HEK293 (cell line): Measurements from ENCODE around the gene LRRC7.

ENCODE experiments used
- CTCF ChIA-PET: fragments of 350-600 bp; formaldehyde crosslinking; extraction: SDS; loops from one replicate; lab custom pipeline; 2021; ENCODE audit warnings: antibody characterized with exemption; lab: Yijun Ruan, JAX
- POLR2A ChIA-PET: fragments of 300-600 bp; formaldehyde crosslinking; extraction: SDS; loops from one replicate; lab custom pipeline; 2020; ENCODE audit warnings: antibody characterized with exemption, inconsistent platforms; lab: Yijun Ruan, JAX
- H3K27ac ChIP-seq: fragments of 200-500 bp; sonication (Bioruptor generic); 2 replicates; pipeline ENCODE4 v1.5.1; 2014; ENCODE audit warnings: low read depth, low read length, control low read depth, inconsistent platforms; ENCODE audit errors: extremely low read depth
- H3K36me3 ChIP-seq, 2 experiments: fragments of 200-500 bp in 1 of 2; sonication (Bioruptor generic) in 1 of 2; 1 replicate in 1 of 2; 2 replicates in 1 of 2; pipeline ENCODE4 v1.5.1; 2014 to 2017; ENCODE audit warnings: inconsistent platforms in 2 of 2, low read length in 2 of 2; ENCODE audit not compliant: control insufficient read depth in 2 of 2, insufficient read depth in 1 of 2
- H3K4me1 ChIP-seq: fragments of 200-500 bp; sonication (Bioruptor generic); 2 replicates; pipeline ENCODE4 v1.5.1; 2014; ENCODE audit warnings: mild to moderate bottlenecking, low read length, inconsistent platforms; ENCODE audit not compliant: control insufficient read depth, insufficient read depth
- H3K4me3 ChIP-seq: 2 replicates; pipeline ENCODE4 v1.5.1; 2011; ENCODE audit warnings: low read depth, mild to moderate bottlenecking, control low read depth, low read length, moderate library complexity
- H3K9me3 ChIP-seq: fragments of 200-500 bp; sonication (Bioruptor generic); 2 replicates; pipeline ENCODE4 v1.5.1; 2014; ENCODE audit warnings: low read depth, low read length, inconsistent platforms; ENCODE audit not compliant: control insufficient read depth, insufficient read depth
- EGR2 ChIP-seq: fragments of 450-650 bp; formaldehyde crosslinking; IDR thresholded peaks from 2 replicates; pipeline ENCODE4 v1.5.1; 2016; ENCODE audit warnings: low read depth, missing biosample characterization, missing genetic modification characterization
- FEZF1 ChIP-seq: fragments of 450-650 bp; formaldehyde crosslinking; IDR thresholded peaks from 2 replicates; pipeline ENCODE4 v1.5.1; 2016; ENCODE audit warnings: missing biosample characterization, missing genetic modification characterization
- KLF7 ChIP-seq: fragments of 450-650 bp; formaldehyde crosslinking; IDR thresholded peaks from 2 replicates; pipeline ENCODE4 v1.5.1; 2016; ENCODE audit warnings: missing biosample characterization, missing genetic modification characterization, borderline replicate concordance
- KLF8 ChIP-seq: fragments of 450-650 bp; formaldehyde crosslinking; IDR thresholded peaks from 2 replicates; pipeline ENCODE4 v1.5.1; 2016; ENCODE audit warnings: missing biosample characterization, missing genetic modification characterization
- ZBTB17 ChIP-seq: fragments of 450-650 bp; formaldehyde crosslinking; IDR thresholded peaks from 2 replicates; pipeline ENCODE4 v1.5.1; 2016; ENCODE audit warnings: missing biosample characterization, missing genetic modification characterization
- ZNF155 ChIP-seq: fragments of 450-650 bp; formaldehyde crosslinking; IDR thresholded peaks from 2 replicates; pipeline ENCODE4 v1.5.1; 2016; ENCODE audit warnings: missing biosample characterization, missing genetic modification characterization
- ZNF202 ChIP-seq: fragments of 450-650 bp; formaldehyde crosslinking; IDR thresholded peaks from 2 replicates; pipeline ENCODE4 v1.5.1; 2016; ENCODE audit warnings: missing biosample characterization, missing genetic modification characterization, borderline replicate concordance
- ZNF248 ChIP-seq: fragments of 450-650 bp; formaldehyde crosslinking; IDR thresholded peaks from 2 replicates; pipeline ENCODE4 v1.5.1; 2017; ENCODE audit warnings: missing biosample characterization, missing genetic modification characterization
- ZNF37A ChIP-seq: fragments of 450-650 bp; IDR thresholded peaks from 2 replicates; pipeline ENCODE4 v1.5.1; 2018; ENCODE audit warnings: missing biosample characterization, missing genetic modification characterization
- ZNF473 ChIP-seq: fragments of 450-650 bp; formaldehyde crosslinking; IDR thresholded peaks from 2 replicates; pipeline ENCODE4 v1.5.1; 2017; ENCODE audit warnings: missing biosample characterization, missing genetic modification characterization
- ZNF501 ChIP-seq: fragments of 450-650 bp; formaldehyde crosslinking; IDR thresholded peaks from 2 replicates; pipeline ENCODE4 v1.5.1; 2016; ENCODE audit warnings: missing biosample characterization, missing genetic modification characterization
- ZNF596 ChIP-seq: fragments of 450-650 bp; IDR thresholded peaks from 2 replicates; pipeline ENCODE4 v1.5.0; 2018; ENCODE audit warnings: missing biosample characterization, mild to moderate bottlenecking, missing genetic modification characterization, moderate library complexity
- ZNF664 ChIP-seq: fragments of 450-650 bp; formaldehyde crosslinking; IDR thresholded peaks from 2 replicates; pipeline ENCODE4 v1.5.1; 2016; ENCODE audit warnings: missing biosample characterization, missing genetic modification characterization
- ZNF777 ChIP-seq: fragments of 450-650 bp; formaldehyde crosslinking; IDR thresholded peaks from 2 replicates; pipeline ENCODE4 v1.5.1; 2017; ENCODE audit warnings: missing biosample characterization, missing genetic modification characterization, borderline replicate concordance
- TF ChIP-seq, protein P1 (sequence below): fragments of 450-650 bp; formaldehyde crosslinking; IDR thresholded peaks from 2 replicates; pipeline ENCODE4 v1.5.1; 2016; ENCODE audit warnings: missing biosample characterization, missing genetic modification characterization
- TF ChIP-seq, protein P2 (sequence below): fragments of 450-650 bp; formaldehyde crosslinking; IDR thresholded peaks from 2 replicates; pipeline ENCODE4 v1.5.1; 2016; ENCODE audit warnings: missing biosample characterization, missing genetic modification characterization, borderline replicate concordance
- TF ChIP-seq, protein P3 (sequence below): fragments of 450-650 bp; formaldehyde crosslinking; IDR thresholded peaks from 2 replicates; pipeline ENCODE4 v1.5.1; 2016; ENCODE audit warnings: missing biosample characterization, missing genetic modification characterization, low read depth
- TF ChIP-seq, protein P4 (sequence below): fragments of 450-650 bp; formaldehyde crosslinking; optimal IDR thresholded peaks from 2 replicates; pipeline ENCODE3; 2016; ENCODE audit warnings: missing biosample characterization, mild to moderate bottlenecking, missing genetic modification characterization

Gene LRRC7

DNA sequence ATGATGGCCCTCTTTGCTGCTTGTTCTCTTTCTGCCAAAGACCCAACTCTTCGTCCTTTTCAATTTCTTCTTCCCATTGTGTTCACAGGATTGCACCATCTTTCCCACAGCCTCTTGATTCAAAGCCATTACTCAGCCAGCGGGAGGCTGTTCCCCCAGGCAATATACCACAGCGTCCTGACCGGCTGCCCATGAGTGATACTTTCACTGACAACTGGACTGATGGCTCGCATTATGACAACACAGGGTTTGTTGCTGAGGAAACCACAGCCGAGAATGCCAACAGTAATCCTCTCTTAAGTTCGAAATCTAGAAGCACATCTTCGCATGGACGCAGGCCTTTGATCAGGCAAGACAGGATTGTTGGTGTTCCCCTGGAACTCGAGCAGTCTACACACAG is 470.3 kb downstream of the LRRC7 start:
- POLR2A ChIA-PET: no interaction called here
- no peak overlapping the region for H3K27ac ChIP-seq
- no peak for TF ChIP-seq ZNF248 (tag by site-specific recombination)
- no peak for TF ChIP-seq EGR2 (tag by site-specific recombination)
- no peak for TF ChIP-seq ZNF501 (tag by site-specific recombination)
- TF ChIP-seq ZBTB17 (tag by site-specific recombination): no peak
- no peak for TF ChIP-seq ZNF473 (tag by site-specific recombination)
- no peak for TF ChIP-seq KLF7 (tag by site-specific recombination)
- no peak for TF ChIP-seq ZNF596 (tag by site-specific recombination)
- TF ChIP-seq ZNF664 (tag by site-specific recombination): no peak
- TF ChIP-seq ZNF155 (tag by site-specific recombination): no peak
- TF ChIP-seq ZNF202 (tag by site-specific recombination): no peak
- no peak for TF ChIP-seq ZNF777 (tag by site-specific recombination)
- TF ChIP-seq KLF8 (tag by site-specific recombination): no peak
- TF ChIP-seq, protein P1, sequence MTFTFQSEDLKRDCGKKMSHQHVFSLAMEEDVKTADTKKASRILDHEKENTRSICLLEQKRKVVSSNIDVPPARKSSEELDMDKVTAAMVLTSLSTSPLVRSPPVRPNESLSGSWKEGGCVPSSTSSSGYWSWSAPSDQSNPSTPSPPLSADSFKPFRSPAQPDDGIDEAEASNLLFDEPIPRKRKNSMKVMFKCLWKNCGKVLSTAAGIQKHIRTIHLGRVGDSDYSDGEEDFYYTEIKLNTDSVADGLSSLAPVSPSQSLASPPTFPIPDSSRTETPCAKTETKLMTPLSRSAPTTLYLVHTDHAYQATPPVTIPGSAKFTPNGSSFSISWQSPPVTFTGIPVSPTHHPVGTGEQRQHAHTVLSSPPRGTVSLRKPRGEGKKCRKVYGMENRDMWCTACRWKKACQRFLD: no peak
- TF ChIP-seq, protein P2, sequence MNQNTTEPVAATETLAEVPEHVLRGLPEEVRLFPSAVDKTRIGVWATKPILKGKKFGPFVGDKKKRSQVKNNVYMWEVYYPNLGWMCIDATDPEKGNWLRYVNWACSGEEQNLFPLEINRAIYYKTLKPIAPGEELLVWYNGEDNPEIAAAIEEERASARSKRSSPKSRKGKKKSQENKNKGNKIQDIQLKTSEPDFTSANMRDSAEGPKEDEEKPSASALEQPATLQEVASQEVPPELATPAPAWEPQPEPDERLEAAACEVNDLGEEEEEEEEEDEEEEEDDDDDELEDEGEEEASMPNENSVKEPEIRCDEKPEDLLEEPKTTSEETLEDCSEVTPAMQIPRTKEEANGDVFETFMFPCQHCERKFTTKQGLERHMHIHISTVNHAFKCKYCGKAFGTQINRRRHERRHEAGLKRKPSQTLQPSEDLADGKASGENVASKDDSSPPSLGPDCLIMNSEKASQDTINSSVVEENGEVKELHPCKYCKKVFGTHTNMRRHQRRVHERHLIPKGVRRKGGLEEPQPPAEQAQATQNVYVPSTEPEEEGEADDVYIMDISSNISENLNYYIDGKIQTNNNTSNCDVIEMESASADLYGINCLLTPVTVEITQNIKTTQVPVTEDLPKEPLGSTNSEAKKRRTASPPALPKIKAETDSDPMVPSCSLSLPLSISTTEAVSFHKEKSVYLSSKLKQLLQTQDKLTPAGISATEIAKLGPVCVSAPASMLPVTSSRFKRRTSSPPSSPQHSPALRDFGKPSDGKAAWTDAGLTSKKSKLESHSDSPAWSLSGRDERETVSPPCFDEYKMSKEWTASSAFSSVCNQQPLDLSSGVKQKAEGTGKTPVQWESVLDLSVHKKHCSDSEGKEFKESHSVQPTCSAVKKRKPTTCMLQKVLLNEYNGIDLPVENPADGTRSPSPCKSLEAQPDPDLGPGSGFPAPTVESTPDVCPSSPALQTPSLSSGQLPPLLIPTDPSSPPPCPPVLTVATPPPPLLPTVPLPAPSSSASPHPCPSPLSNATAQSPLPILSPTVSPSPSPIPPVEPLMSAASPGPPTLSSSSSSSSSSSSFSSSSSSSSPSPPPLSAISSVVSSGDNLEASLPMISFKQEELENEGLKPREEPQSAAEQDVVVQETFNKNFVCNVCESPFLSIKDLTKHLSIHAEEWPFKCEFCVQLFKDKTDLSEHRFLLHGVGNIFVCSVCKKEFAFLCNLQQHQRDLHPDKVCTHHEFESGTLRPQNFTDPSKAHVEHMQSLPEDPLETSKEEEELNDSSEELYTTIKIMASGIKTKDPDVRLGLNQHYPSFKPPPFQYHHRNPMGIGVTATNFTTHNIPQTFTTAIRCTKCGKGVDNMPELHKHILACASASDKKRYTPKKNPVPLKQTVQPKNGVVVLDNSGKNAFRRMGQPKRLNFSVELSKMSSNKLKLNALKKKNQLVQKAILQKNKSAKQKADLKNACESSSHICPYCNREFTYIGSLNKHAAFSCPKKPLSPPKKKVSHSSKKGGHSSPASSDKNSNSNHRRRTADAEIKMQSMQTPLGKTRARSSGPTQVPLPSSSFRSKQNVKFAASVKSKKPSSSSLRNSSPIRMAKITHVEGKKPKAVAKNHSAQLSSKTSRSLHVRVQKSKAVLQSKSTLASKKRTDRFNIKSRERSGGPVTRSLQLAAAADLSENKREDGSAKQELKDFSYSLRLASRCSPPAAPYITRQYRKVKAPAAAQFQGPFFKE (tag by site-specific recombination): no peak
- no peak for TF ChIP-seq FEZF1 (tag by site-specific recombination)
- no peak for TF ChIP-seq ZNF37A
- TF ChIP-seq, protein P3, sequence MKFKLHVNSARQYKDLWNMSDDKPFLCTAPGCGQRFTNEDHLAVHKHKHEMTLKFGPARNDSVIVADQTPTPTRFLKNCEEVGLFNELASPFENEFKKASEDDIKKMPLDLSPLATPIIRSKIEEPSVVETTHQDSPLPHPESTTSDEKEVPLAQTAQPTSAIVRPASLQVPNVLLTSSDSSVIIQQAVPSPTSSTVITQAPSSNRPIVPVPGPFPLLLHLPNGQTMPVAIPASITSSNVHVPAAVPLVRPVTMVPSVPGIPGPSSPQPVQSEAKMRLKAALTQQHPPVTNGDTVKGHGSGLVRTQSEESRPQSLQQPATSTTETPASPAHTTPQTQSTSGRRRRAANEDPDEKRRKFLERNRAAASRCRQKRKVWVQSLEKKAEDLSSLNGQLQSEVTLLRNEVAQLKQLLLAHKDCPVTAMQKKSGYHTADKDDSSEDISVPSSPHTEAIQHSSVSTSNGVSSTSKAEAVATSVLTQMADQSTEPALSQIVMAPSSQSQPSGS (tag by site-specific recombination): no peak
- TF ChIP-seq, protein P4, sequence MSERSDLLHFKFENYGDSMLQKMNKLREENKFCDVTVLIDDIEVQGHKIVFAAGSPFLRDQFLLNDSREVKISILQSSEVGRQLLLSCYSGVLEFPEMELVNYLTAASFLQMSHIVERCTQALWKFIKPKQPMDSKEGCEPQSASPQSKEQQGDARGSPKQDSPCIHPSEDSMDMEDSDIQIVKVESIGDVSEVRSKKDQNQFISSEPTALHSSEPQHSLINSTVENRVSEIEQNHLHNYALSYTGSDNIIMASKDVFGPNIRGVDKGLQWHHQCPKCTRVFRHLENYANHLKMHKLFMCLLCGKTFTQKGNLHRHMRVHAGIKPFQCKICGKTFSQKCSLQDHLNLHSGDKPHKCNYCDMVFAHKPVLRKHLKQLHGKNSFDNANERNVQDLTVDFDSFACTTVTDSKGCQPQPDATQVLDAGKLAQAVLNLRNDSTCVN (tag by site-specific recombination): no peak

More for the DNA sequence above, 470.3 kb downstream of the LRRC7 start:
- Histone ChIP-seq H3K4me1 (no peaks in the 10 kb centered on the region), H3K9me3 (no peaks in the 10 kb centered on the region), H3K4me3 (no peak overlapping the region), H3K36me3 (no peaks in the 10 kb centered on the region)
- CTCF ChIA-PET: no interaction called here
